ENCODE results near the gene KDM5B. TPM values are rescaled to one million over a fixed set of nuclear protein-coding genes. Genes with fewer than 3 reads are reported as not detected.
A peak's percentile ranks its signal among the peaks of the same experiment; 100 is the strongest.

The KDM5B gene
- total RNA-seq, 4 donors from 2014 or later, result 50.5 to 104 (median 71.7) TPM

GRCh38 chr1:202701200-202701599 is 107.0 kb downstream of the KDM5B start:
- H3K27me3 ChIP-seq, result peaks cover 51% of the 10 kb centered on the region
- H3K36me3 ChIP-seq, result no peaks in the 10 kb centered on the region
- intact Hi-C loops (cut with DNase I; ENCODE audit: low total_unique reads) (no loop called here), in situ Hi-C loops (cut with MboI; ENCODE audit: low pct_ligation_motif_present in 1 of 4, low pct_unique_long_range_greater_than_20kb in 1 of 4, low sequenced_read_pairs in 3 of 4) (loop anchor here (25.0 kb wide), 2 partner anchors 214 to 514 kb away; partner anchors contain the start of gene LGR6 (in 3 of the 4))
- TF ChIP-seq POLR2AphosphoS5 (IDR thresholded peaks at IDR 0.05) (no peak), EP300 (IDR thresholded peaks at IDR 0.05; ENCODE audit: low read depth) (no peak), POLR2A (IDR thresholded peaks at IDR 0.05) (no peak), CTCF (IDR thresholded peaks at IDR 0.05) (no peak)
- no peaks in the 10 kb centered on the region for H3K4me1 ChIP-seq
- no peak overlapping the region for H3K27ac ChIP-seq
- no peak for DNase-seq
- 94 to 95% methylated on average over 3 of the region's 3 CpGs for WGBS, 2 donors (ENCODE audit: low coverage in 1 of 2)
- H3K4me3 ChIP-seq, result no peak overlapping the region
- no peaks in the 10 kb centered on the region for H3K9me3 ChIP-seq

- intact Hi-C loops (cut with DNase I; ENCODE audit: low total_unique reads), result no loop called here
- H3K4me3 ChIP-seq, result no peak overlapping the region
- WGBS, 2 donors (ENCODE audit: low coverage in 1 of 2), result 59 to 80% methylated on average over 2 to 5 of the region's 5 CpGs
- DNase-seq, result no peak
- no peak for TF ChIP-seq EP300 (IDR thresholded peaks at IDR 0.05; ENCODE audit: low read depth)
- TF ChIP-seq POLR2A (IDR thresholded peaks at IDR 0.05), result no peak
- TF ChIP-seq POLR2AphosphoS5 (IDR thresholded peaks at IDR 0.05), result no peak
- TF ChIP-seq CTCF (IDR thresholded peaks at IDR 0.05), result no peak
- H3K4me1 ChIP-seq, result no peaks in the 10 kb centered on the region
- in situ Hi-C loops (cut with MboI; ENCODE audit: low pct_ligation_motif_present in 1 of 4, low pct_unique_long_range_greater_than_20kb in 1 of 4, low sequenced_read_pairs in 3 of 4), result loop anchor here (25.0 kb wide), 2 partner anchors 213 to 513 kb away; partner anchors contain the start of gene LGR6 (in 3 of the 4)
- H3K27ac ChIP-seq, result no peak overlapping the region
- no peaks in the 10 kb centered on the region for H3K36me3 ChIP-seq
- peaks cover 42% of the 10 kb centered on the region for H3K27me3 ChIP-seq
- no peaks in the 10 kb centered on the region for H3K9me3 ChIP-seq
Measured at GRCh38 chr1:202700061-202700460, 108.2 kb downstream of the KDM5B start.

- in situ Hi-C loops (cut with MboI; ENCODE audit: low pct_ligation_motif_present in 1 of 4, low pct_unique_long_range_greater_than_20kb in 1 of 4, low sequenced_read_pairs in 3 of 4) (no loop called here), intact Hi-C loops (cut with DNase I; ENCODE audit: low total_unique reads) (no loop called here)
- Histone ChIP-seq H3K27ac (no peak overlapping the region), H3K4me3 (no peak overlapping the region), H3K9me3 (no peaks in the 10 kb centered on the region), H3K4me1 (no peaks in the 10 kb centered on the region), H3K27me3 (peaks cover 35% of the 10 kb centered on the region), H3K36me3 (no peaks in the 10 kb centered on the region)
- no peak for TF ChIP-seq EP300 (IDR thresholded peaks at IDR 0.05; ENCODE audit: low read depth)
- no peak for TF ChIP-seq CTCF (IDR thresholded peaks at IDR 0.05)
- no peak for TF ChIP-seq POLR2A (IDR thresholded peaks at IDR 0.05)
- no peak for TF ChIP-seq POLR2AphosphoS5 (IDR thresholded peaks at IDR 0.05)
- no peak for DNase-seq
- 60 to 68% methylated on average over 1 to 8 of the region's 8 CpGs for WGBS, 2 donors (ENCODE audit: low coverage in 1 of 2)
Measured at GRCh38 chr1:202698276-202698675, 109.9 kb downstream of the KDM5B start.

- H3K4me1 ChIP-seq, result no peaks in the 10 kb centered on the region
- peaks cover 26% of the 10 kb centered on the region for H3K27me3 ChIP-seq
- H3K36me3 ChIP-seq, result no peaks in the 10 kb centered on the region
- whole genome bisulfite sequencing, 2 donors (ENCODE audit: low coverage in 1 of 2), result 41% methylated on average over 6 of the region's 6 CpGs; no CpG with 5 or more reads in 1 of the 2 donors
- in situ Hi-C loops (cut with MboI; ENCODE audit: low pct_ligation_motif_present in 1 of 4, low pct_unique_long_range_greater_than_20kb in 1 of 4, low sequenced_read_pairs in 3 of 4) (no loop called here), intact Hi-C loops (cut with DNase I; ENCODE audit: low total_unique reads) (no loop called here)
- no peaks in the 10 kb centered on the region for H3K9me3 ChIP-seq
- DNase-seq, result peak; percentile 67
- no peak overlapping the region for H3K4me3 ChIP-seq
- peak in 2 of 5 experiments; percentile 15 to 34 for TF ChIP-seq CTCF (IDR thresholded peaks at IDR 0.05)
- no peak for TF ChIP-seq POLR2AphosphoS5 (IDR thresholded peaks at IDR 0.05)
- no peak overlapping the region for H3K27ac ChIP-seq
Measured at GRCh38 chr1:202697038-202697437, 111.2 kb downstream of the KDM5B start.

All from transverse colon (tissue), 4 donors.